GM12872 (cell line): ENCODE results near the gene BPHL.

ENCODE experiments used
- CTCF ChIP-seq: IDR thresholded peaks from 3 replicates; pipeline ENCODE4 v1.5.1; 2011; ENCODE audit warnings: low read depth, mild to moderate bottlenecking, low read length, moderate library complexity; ENCODE audit not compliant: insufficient read depth

Gene BPHL

GRCh38 chr6:3143158-3143557, 24.6 kb downstream of the BPHL start:
- TF ChIP-seq CTCF, result no peak

- no peak for TF ChIP-seq CTCF
These were observed 26.1 kb downstream of the BPHL start for GRCh38 chr6:3144571-3144970.

- TF ChIP-seq CTCF, result no peak
These were observed 29.6 kb downstream of the BPHL start for GRCh38 chr6:3147914-3148757.

GRCh38 chr6:3151691-3152090, 33.2 kb downstream of the BPHL start:
- no peak for TF ChIP-seq CTCF

GRCh38 chr6:3152689-3153088, 34.2 kb downstream of the BPHL start:
- TF ChIP-seq CTCF, result no peak

GRCh38 chr6:3157131-3157933, 38.8 kb downstream of the BPHL start, which contains the start of gene TUBB2A:
Gene TUBB2A (minus strand): TSS chr6:3157544. CDS start chr6:3157463, 81 bp downstream.
- TF ChIP-seq CTCF, result peak; percentile 31; the same call in 1 of the 3 replicates
